Adrenal gland (tissue), 12 donors: ENCODE measurements around the gene CFAP58. TPM values are rescaled to one million over a fixed set of nuclear protein-coding genes. Genes with fewer than 3 reads are reported as not detected.

ENCODE experiments used
- DNase-seq, 7 donors: peaks; one replicate each; pipeline ENCODE4 v3.0.0-alpha.2; 2019 to 2020
- H3K27ac ChIP-seq, 5 donors: fragments of 200-600 bp; sonication (generic) in 4 of 5; 1 replicate in 3 of 5; 2 replicates in 2 of 5; pipeline versions ENCODE4 v1.5.1 to v1.8.0; 2016 to 2020; ENCODE audit warnings: mild to moderate bottlenecking in 1 of 5
- H3K27me3 ChIP-seq: fragments of 200-600 bp; 2 replicates; pipeline ENCODE4 v1.8.0; 2021
- H3K36me3 ChIP-seq, 2 donors: fragments of 200-600 bp; replicated peaks in 1 of 2; 1 replicate in 1 of 2; 2 replicates in 1 of 2; pipeline versions ENCODE4 v1.5.1 to v1.8.0; 2018 to 2022
- H3K4me1 ChIP-seq, 2 donors: fragments of 200-600 bp; replicated peaks in 1 of 2; 1 replicate in 1 of 2; 2 replicates in 1 of 2; pipeline versions ENCODE4 v1.5.1 to v1.8.0; 2018 to 2021
- H3K4me3 ChIP-seq, 4 donors: fragments of 200-600 bp; sonication (generic) in 3 of 4; one replicate each; pipeline ENCODE4 v1.5.1; 2016 to 2018
- H3K9me3 ChIP-seq, 3 donors: fragments of 200-600 bp; sonication (generic) in 1 of 3; replicated peaks in 1 of 3; 1 replicate in 2 of 3; 2 replicates in 1 of 3; pipeline versions ENCODE4 v1.5.1 to v1.8.0; 2016 to 2021
- POLR2A ChIP-seq, 2 donors: fragments of 450-650 bp; IDR thresholded peaks; one replicate each; pipeline ENCODE4 v1.6.1; 2017; ENCODE audit warnings: antibody characterized with exemption in 2 of 2, mild to moderate bottlenecking in 2 of 2, moderate library complexity in 1 of 2
- WGBS, 4 donors: extraction: QIAGEN DNeasy Blood & Tissue Kit in 2 of 4; methylation state at CpG; one replicate each; pipeline versions ENCODE4 v1.1.5 to v1.1.7; 2013 to 2017; 5-methylcytosine and 5-hydroxymethylcytosine counted together
- intact Hi-C, 2 donors: fragments of 100-400 bp; cut with DNase I; formaldehyde crosslinking; loops; one replicate each; pipeline versions ENCODE4 v1.14.1 to v1.15.0; 2022 to 2023
- polyA plus RNA-seq, 3 donors: library from polyadenylated mRNA; stranded (reverse); fragments of 200-250 nt in 2 of 3; fragments of 350-450 nt in 1 of 3; fragmentation: Illumina TruSeq in 1 of 3; extraction: RNeasy Lipid Tissue Mini Kit (QIAGEN cat#74804) in 1 of 3; gene quantifications; one replicate each; pipeline ENCODE4 v1.2.3, GENCODE V29; 2013 to 2014
- total RNA-seq, 9 donors: library from RNA; depleted of rRNA in 4 of 9; stranded (reverse); fragments of >200 nt in 4 of 9; fragments of 120-200 nt in 1 of 9; fragmentation: NEBNext Ultra II Directional in 1 of 9; extraction: Animal tissue kit (Norgen Biotek cat#: 25700) in 1 of 9; gene quantifications; one replicate each; pipeline versions ENCODE4 v1.1.0 to v1.2.4, GENCODE V29; 2013 to 2023
- TF ChIP-seq, protein P1 (sequence below), 6 experiments: fragments of 450-650 bp in 4 of 6; fragments of 200-600 bp in 2 of 6; sonication (generic) in 1 of 6; IDR thresholded peaks; 1 replicate in 5 of 6; 2 replicates in 1 of 6; pipeline versions ENCODE4 v1.5.1 to v1.8.0; 2016 to 2021; ENCODE audit warnings: antibody characterized with exemption in 6 of 6, mild to moderate bottlenecking in 2 of 6, moderate library complexity in 1 of 6
- donor health status: healthy with polysubstance abuse.
- donor health status: Bipolar disorder and iron deficiency.
- donor health status: DM: yes; HTN: yes; CAD: no.
- donor health status: DM: no; HTN: no; CAD: no.
- donor health status: DM: no; HTN: no; CAD: no.
- donor health status: DM: yes; HTN: yes; CAD: no.

CFAP58 gene
- total and polyA plus RNA-seq, 12 donors: 0.11 to 2.9 (median 0.85) TPM

DNA sequence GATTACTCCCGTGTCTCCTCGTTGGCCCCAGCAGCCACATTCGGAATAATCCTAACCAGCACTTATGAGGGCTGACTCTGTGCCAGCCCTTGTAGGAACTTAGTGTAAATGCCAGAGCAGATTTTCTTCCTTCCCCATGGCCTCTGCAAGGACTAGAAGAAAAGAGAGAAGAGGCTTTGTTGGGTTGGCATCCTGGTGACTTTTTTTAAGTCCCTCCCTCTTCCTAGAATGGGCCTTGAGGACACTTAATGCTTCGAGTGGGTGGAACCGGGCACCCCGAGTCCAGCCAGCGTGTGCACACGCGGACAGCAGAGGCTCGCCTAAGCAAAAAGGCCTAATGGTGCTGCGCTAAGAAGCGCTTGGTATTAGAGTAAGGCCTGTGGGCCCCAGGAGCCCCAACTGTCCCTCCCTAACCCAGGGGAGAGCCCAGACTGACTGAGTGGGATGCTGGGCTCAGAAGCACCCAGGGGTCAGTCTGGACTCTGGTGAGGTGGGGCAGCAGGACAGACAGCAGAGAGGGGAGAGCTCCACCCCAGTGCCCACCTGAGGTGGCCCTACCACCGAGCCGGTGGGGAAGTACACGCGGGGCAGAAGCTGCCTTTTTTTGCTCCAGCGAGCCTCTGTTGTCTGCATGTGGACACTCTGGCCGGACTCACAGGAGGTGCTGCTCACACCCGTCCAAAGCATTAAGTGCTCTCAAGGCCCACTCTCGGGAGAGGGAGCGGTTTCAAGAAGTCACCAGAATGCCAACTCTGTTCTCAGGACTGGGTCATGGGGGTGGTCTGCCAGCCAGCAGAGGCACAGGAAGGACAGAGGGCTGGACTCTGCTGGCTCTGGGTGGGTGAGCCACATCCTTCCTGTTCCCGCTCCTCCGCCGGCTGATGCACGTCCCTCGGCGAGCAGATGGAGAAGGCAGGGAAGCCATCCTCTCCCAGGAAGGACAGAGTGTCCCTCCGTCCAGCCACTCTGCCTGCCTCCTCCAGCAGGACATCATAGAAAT, 27.9 kb upstream of the CFAP58 start:
- peak overlapping the region in 1 of 4 donors; percentile 12 for H3K4me3 ChIP-seq
- DNase-seq: peak in 4 of 7 donors; percentile 40 to 61 (median 54)

DNA sequence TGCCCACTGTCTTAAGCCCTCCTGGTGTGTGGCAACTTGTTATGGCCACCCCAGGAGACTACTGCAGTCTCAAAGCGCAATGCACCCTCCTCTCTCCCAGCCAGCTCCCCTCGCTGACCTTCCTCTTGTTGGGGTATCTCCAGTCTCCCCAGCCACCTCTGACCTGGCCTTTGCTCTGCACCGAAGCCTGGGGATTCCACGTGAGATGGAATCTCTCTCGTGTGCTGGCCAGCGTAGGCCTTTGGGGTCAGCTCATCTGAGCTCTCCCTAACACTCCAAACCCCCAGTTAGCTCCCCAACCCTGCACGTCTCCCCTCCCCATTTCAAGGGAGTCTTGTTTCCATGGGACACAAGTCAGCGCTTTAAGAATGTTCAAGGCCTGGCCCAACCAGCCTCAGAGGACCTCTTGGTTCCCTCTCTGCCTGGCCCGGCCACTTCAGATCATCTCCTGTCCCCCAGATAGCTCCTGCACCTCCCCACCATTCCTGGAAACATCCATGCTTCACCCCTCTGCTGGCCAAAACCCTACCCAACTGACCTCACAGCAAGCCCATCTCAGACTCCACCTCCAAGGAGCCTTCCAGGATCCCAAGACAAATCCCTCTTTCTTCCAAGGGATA, 26.5 kb upstream of the CFAP58 start:
- H3K27me3 ChIP-seq: no peaks in the 10 kb centered on the region
- intact Hi-C loops: no loop called here
- no peak overlapping the region for H3K4me3 ChIP-seq
- H3K36me3 ChIP-seq: no peaks in the 10 kb centered on the region
- TF ChIP-seq, protein P1, sequence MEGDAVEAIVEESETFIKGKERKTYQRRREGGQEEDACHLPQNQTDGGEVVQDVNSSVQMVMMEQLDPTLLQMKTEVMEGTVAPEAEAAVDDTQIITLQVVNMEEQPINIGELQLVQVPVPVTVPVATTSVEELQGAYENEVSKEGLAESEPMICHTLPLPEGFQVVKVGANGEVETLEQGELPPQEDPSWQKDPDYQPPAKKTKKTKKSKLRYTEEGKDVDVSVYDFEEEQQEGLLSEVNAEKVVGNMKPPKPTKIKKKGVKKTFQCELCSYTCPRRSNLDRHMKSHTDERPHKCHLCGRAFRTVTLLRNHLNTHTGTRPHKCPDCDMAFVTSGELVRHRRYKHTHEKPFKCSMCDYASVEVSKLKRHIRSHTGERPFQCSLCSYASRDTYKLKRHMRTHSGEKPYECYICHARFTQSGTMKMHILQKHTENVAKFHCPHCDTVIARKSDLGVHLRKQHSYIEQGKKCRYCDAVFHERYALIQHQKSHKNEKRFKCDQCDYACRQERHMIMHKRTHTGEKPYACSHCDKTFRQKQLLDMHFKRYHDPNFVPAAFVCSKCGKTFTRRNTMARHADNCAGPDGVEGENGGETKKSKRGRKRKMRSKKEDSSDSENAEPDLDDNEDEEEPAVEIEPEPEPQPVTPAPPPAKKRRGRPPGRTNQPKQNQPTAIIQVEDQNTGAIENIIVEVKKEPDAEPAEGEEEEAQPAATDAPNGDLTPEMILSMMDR (IDR thresholded peaks at IDR 0.05): no peak
- TF ChIP-seq POLR2A (IDR thresholded peaks at IDR 0.05): no peak
- H3K27ac ChIP-seq: peak overlapping the region in 4 of 5 donors; percentile 3 to 88 (median 64)
- peaks cover 60 to 93% of the 10 kb centered on the region in 2 donors for H3K4me1 ChIP-seq
- 87 to 92% (median 89%) methylated on average over 9 of the region's 9 CpGs for WGBS, 4 donors
- DNase-seq: no peak
- H3K9me3 ChIP-seq: no peaks in the 10 kb centered on the region

More for the DNA sequence above, 27.9 kb upstream of the CFAP58 start:
- peaks cover 48 to 93% of the 10 kb centered on the region in 2 donors for H3K4me1 ChIP-seq
- TF ChIP-seq POLR2A (IDR thresholded peaks at IDR 0.05): peak in 1 of 2 donors; percentile 12
- TF ChIP-seq, protein P1 (IDR thresholded peaks at IDR 0.05): no peak
- no peaks in the 10 kb centered on the region for H3K9me3 ChIP-seq
- peak overlapping the region; percentile 31 to 88 (median 49) for H3K27ac ChIP-seq
- WGBS, 4 donors: 67 to 77% (median 76%) methylated on average over 26 to 28 of the region's 28 CpGs
- H3K27me3 ChIP-seq: no peaks in the 10 kb centered on the region
- intact Hi-C loops: no loop called here
- no peaks in the 10 kb centered on the region for H3K36me3 ChIP-seq

DNA sequence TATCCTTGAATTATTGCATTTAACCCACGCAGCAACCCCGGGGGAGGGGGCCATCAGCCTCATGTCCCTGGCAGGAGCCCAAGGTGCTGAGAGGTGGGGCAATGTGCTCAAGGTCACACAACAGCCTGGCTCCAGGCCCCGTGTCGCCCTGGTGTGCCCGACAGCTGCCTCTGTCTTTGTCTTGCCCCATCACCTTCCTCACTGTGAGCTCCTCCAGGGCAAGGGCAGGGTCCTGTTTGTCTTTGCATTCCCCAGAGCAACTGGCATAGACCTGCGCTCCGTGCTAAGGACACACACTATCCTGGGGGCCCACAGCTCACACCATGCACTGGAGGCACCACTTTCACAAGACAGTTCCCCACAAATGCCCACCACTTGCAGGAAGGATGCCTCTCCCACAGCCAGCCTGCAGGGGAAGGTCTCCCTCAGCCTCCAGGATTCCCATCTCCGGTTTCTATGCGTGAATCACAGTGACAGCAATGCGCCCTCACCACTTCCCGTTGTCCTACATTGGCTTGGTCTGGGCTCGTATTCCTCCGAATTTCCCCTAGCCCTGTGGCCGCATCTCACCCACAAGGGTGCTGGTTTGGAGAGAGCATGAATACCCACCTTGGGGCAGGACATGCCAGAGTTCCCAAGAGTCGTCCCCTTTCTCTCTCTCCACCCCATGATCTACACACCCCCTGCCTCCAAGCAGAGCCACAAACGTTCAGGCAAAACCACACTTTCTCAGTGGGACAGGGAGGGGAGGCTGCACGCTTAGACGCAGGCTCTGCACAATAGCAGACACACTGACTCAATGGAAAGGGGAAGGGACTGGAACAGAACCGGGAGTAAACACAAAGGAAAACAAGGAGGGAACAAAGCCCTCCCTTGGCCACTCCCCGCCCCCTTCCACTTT, 25.6 kb upstream of the CFAP58 start:
- H3K27me3 ChIP-seq: no peaks in the 10 kb centered on the region
- H3K9me3 ChIP-seq: no peaks in the 10 kb centered on the region
- H3K27ac ChIP-seq: peak overlapping the region; percentile 34 to 88 (median 56)
- WGBS, 4 donors: 24 to 37% (median 33%) methylated on average over 16 to 20 of the region's 20 CpGs
- peak overlapping the region in 1 of 4 donors; percentile 13 for H3K4me3 ChIP-seq
- H3K4me1 ChIP-seq: peaks cover 60 to 92% of the 10 kb centered on the region in 2 donors
- TF ChIP-seq, protein P1 (IDR thresholded peaks at IDR 0.05): peak in 2 of 6 experiments; percentile 15 to 21
- TF ChIP-seq POLR2A (IDR thresholded peaks at IDR 0.05): peak in 1 of 2 donors; percentile 6
- no peaks in the 10 kb centered on the region for H3K36me3 ChIP-seq
- DNase-seq: peak in 6 of 7 donors; percentile 46 to 85 (median 70)
- intact Hi-C loops: no loop called here
